ENCODE data around the gene SRR. TPM values are rescaled to one million over a fixed set of nuclear protein-coding genes. Genes with fewer than 3 reads are reported as not detected.
A peak's percentile ranks its signal among the peaks of the same experiment; 100 is the strongest.

The SRR gene
- total RNA-seq, 1 experiment from 2014 or later = 9.0 TPM

DNA sequence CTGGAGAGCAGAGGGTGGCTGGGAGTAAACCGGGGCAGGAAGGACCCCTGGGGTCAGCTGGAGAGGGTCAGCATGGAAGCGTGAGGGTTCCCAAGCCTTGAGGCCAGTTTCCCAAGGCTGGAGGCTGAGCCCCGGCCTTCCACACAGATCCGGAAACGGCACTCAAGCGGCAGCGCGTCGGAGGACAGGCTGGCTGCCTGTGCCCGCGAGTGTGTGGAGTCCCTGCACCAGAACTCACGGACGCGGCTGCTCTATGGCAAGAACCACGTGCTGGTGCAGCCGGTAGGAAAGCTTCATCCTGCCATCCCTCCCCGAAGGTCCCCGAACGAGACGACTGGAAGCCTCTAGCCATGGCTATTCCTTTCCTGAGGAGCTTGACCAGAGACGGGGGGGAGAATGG lies 59.6 kb downstream of the SRR start:
- no peak for DNase-seq (ENCODE audit: low read depth, low spot score)
- in situ Hi-C loops (cut with HindIII; ENCODE audit: low pct_unique_long_range_greater_than_20kb, low sequenced_read_pairs) = no loop called here

DNA sequence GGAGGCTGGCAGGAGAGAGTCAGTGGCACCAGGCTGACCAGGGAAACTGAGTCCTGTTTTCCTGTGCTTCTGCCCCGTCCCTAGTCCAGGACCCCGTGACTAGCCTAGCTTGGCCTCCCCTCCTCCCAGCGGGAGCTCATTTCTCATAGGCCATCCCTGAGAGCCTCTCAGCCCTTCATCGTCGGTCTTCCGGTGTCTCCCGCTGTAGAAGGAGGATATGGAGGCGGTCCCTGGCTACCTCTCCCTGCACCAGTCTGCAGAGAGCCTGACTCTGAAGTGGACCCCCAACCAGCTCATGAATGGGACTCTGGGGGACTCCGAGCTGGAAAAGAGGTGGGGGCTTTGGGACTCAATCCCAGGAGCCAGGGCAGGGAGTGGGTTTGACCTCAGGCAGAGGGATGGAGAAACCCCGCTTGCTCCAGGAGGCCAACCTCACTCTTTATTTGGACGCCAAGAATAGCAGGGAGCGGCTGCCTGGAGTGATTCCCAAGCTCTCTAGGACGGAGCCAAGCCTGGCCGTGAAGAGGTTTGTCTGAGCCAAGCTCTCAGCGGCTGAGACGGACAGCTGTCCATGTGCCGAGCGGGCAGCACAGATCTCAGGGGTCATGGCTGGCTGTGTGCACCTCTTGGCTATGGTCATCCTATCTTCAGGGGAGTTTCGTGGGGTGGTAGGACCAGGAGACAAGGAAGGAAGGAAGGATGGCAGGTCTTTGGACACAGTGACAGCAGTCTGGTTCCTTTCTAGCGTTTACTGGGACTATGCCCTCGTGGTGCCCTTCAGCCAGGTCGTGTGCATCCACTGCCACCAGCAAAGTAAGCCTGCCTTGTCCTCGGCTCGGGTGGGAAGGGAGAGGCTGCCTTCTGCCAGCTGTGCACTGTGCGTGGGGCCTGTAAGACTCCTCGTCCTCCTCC lies 60.4 kb downstream of the SRR start:
- in situ Hi-C loops (cut with HindIII; ENCODE audit: low pct_unique_long_range_greater_than_20kb, low sequenced_read_pairs) = no loop called here
- DNase-seq (ENCODE audit: low read depth, low spot score) = no peak

DNA sequence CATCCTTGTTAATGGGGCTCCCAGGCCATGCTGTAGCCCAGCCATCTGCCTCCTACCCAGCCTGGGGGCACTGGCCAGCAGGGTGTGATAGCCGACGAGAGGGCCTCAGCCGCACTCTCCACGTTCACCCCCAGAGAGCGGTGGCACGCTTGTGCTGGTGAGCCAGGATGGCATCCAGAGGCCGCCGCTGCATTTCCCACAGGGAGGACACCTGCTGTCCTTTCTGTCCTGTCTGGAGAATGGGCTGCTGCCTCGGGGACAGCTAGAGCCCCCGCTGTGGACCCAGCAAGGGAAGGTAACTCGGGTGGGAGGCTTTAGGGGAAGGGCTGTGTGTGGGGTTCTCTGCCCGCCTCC lies 61.0 kb downstream of the SRR start:
- in situ Hi-C loops (cut with HindIII; ENCODE audit: low pct_unique_long_range_greater_than_20kb, low sequenced_read_pairs) = no loop called here
- no peak for DNase-seq (ENCODE audit: low read depth, low spot score)

DNA sequence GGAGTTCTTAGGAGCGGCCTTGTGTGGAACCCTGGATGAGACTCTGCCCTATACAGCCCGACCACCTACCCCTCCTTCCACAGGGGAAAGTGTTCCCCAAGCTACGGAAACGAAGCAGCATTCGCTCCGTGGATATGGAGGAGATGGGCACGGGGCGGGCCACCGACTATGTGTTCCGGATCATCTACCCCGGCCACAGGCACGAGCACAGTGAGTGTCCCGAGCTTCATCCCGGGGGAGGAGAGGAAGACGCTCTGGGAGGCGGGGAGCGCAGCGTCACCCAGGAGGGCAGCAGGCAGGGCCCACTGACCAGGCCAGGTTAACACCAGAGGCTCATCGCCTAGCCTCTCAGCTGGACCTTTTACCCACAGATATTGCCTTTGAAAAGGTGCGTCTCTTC lies 61.4 kb downstream of the SRR start:
- DNase-seq (ENCODE audit: low read depth, low spot score) = no peak

DNA sequence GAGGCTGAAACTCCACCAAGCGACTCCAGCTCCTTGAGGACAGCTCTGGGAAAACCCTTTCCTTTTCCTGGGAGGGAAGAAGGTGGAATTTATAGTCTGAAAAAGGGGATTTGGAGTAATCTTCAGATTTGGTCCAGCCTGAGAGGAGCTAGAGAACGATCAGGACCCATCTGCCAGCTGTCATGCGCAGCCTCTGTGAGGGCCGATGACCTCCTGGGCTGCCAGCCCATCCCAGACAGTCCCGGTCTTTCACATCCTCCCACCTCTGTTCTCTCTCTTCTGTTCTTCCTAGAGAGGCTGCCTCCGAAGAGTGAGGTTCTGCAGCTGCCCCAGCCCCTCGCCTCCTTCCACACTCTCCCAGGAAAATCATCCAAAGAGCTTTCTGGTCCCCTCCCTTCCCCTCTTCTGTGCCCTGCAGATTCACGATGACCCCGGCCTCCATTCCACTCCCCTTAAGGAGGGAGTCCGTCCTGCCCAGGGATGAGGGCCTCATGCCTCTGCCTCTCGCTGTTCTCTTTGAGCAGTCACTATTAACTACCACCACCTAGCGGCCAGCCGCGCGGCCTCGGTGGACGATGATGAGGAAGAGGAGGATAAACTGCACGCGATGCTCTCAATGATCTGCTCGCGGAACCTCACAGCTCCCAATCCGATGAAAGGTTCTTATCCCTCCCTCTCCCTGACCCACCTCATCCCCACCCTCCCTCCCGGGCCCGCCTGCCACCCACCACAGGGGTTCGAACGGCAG lies 63.2 kb downstream of the SRR start:
- peak; percentile 49 for DNase-seq (ENCODE audit: low read depth, low spot score)
- in situ Hi-C loops (cut with HindIII; ENCODE audit: low pct_unique_long_range_greater_than_20kb, low sequenced_read_pairs) = no loop called here

More for the DNA sequence above, 61.4 kb downstream of the SRR start:
- in situ Hi-C loops (cut with HindIII; ENCODE audit: low pct_unique_long_range_greater_than_20kb, low sequenced_read_pairs) = no loop called here

DNA sequence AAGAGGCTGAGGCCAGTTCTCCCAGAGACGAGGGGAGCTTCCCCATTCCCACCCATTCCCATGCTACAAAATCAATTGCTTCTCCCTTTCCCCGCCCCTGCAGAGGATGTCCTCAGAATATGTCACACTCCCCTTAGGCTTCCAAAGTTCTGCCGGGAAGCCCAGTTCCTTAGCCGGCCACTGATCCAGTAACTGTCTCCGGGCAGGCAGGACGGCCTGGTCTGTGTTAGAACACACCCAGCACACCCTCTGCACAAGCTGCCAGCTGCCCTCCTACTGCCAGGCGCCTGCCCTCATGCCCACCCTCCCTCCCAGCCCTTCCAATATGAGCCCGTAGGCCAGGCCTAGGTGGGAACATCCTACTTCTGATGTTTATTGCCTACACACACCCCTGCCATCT lies 64.6 kb downstream of the SRR start:
- in situ Hi-C loops (cut with HindIII; ENCODE audit: low pct_unique_long_range_greater_than_20kb, low sequenced_read_pairs) = no loop called here

DNA sequence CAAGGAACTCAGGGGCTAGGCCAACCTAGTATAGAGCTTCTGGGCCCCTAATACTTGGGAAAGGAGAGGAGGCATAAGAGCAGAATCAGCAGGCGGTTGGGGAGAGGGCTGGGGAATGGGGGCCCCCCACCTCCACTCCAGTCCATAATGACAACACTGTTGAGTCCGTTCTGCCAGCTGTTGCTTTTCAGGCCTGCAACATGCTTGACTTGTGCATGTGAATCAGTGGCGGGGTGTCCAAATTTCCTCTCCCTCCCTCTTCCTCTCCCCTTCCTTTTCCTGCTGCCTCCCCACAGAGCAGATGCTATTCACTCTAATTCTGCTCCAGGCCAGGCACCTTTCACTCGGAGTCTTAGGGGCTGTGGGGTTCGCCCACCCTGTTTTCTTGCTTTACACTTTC lies 65.3 kb downstream of the SRR start:
- in situ Hi-C loops (cut with HindIII; ENCODE audit: low pct_unique_long_range_greater_than_20kb, low sequenced_read_pairs) = no loop called here
- no peak for DNase-seq (ENCODE audit: low read depth, low spot score)

More for the DNA sequence above, 64.6 kb downstream of the SRR start:
- DNase-seq (ENCODE audit: low read depth, low spot score) = no peak

DNA sequence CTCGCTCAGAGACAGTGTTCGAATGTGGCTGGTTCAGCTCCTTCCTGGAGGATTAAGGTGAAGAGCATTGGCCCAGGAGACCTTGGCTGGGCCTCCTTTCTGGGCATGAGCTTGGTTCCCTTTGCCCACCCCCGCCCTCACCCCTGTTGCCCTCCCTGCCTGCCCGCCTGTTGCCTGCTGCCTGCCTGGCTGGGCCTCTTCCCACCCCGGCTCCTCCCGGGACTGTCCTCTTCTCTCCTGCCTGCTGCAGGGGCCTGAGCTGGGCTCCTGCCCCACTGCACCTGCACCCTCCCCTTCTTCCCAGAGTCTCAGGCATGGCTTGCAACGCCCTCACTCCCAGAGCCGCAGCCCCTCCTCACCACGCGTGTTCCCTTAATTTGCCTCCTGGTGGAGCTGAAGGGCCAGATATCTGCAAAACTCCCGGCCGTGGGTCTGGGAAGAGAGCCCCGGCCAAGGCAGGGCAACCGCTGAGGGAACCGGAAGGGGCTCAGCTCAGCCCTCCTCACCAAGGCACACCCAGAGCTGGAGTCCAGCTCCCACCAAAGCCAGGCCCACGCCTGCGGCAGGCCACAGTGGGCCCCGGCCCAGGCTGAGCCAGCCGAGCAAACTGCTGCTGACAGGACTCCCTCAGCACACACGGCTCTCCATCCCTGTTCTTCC lies 65.9 kb downstream of the SRR start:
- DNase-seq (ENCODE audit: low read depth, low spot score) = no peak
- in situ Hi-C loops (cut with HindIII; ENCODE audit: low pct_unique_long_range_greater_than_20kb, low sequenced_read_pairs) = no loop called here

DNA sequence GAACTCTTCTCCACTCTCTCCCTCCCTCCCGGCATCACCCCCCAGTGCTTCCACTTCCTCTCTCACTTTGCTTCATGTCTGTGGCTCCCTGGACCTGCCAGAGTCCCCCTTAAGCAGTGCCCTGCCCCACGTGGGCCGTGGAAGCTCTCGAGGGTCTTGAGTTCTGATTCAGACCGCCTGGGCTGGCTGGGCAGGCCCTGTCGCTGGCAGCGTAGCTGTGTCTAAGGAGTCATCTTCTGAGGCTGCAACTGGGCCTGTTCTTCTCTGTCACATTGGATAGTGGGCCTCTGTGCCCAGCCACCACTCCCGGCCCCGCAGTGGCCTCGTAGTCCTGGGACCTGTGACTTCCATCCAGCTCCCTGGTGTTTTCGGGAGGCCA lies 66.5 kb downstream of the SRR start:
- in situ Hi-C loops (cut with HindIII; ENCODE audit: low pct_unique_long_range_greater_than_20kb, low sequenced_read_pairs) = no loop called here

DNA sequence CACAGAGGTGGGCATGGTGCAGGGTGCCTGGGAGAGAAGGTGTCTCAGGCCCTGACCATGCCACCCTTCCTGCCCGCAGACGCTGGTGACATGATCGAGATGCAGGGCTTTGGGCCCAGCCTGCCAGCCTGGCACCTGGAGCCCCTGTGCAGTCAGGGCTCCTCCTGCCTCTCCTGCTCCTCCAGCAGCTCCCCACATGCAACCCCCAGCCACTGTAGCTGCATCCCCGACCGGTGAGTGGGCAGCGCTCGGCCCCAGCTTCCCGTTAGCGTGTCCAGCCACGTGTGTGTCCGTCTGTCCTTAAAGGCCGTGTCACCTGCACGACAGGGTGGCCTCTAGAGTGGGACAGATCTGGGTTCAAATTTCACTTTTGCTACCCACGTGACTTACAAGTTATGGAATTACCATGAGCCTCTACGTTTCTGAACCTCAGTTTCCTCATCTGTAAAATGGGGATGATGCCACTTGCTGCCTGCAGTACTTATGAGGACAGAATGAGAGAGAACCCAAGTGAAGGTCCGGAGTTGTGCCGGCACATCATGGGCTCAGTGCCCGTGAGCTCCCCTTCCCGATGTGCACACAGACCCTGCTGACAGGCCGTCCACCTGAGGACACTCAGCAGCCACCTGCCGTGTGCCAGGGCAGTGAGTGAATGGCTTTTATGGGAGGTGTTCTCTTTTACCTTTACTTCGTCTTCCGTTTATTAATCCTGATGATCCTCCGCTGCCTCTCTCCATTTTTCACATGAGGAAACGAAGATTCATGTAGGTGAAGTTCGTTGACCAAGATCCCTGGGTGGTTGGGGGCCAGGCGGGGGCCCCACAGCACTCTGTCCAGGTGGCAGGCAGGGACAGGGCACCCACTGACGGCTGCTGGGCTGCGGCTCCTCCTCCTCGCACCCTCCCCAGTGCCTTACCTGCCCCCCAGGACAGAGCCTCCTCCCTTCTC lies 67.7 kb downstream of the SRR start:
- DNase-seq (ENCODE audit: low read depth, low spot score) = no peak

More for the DNA sequence above, 66.5 kb downstream of the SRR start:
- no peak for DNase-seq (ENCODE audit: low read depth, low spot score)

DNA sequence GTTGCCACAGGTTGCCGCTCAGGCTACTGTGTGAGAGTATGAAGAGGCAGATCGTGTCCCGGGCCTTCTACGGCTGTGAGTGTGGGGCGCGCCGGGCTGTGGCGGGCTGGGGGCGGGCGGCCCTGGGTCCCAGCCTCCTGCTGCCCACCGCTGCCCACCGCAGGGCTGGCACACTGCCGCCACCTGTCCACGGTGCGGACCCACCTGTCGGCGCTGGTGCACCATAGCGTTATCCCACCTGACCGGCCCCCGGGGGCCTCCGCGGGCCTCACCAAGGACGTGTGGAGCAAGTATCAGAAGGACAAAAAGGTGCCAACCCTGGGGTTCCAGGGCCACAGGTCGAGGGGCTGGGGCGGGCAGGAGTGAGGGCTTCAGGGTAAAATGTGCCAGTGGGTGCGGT lies 68.4 kb downstream of the SRR start:
- in situ Hi-C loops (cut with HindIII; ENCODE audit: low pct_unique_long_range_greater_than_20kb, low sequenced_read_pairs) = no loop called here
- DNase-seq (ENCODE audit: low read depth, low spot score) = no peak

More for the DNA sequence above, 67.7 kb downstream of the SRR start:
- in situ Hi-C loops (cut with HindIII; ENCODE audit: low pct_unique_long_range_greater_than_20kb, low sequenced_read_pairs) = no loop called here

DNA sequence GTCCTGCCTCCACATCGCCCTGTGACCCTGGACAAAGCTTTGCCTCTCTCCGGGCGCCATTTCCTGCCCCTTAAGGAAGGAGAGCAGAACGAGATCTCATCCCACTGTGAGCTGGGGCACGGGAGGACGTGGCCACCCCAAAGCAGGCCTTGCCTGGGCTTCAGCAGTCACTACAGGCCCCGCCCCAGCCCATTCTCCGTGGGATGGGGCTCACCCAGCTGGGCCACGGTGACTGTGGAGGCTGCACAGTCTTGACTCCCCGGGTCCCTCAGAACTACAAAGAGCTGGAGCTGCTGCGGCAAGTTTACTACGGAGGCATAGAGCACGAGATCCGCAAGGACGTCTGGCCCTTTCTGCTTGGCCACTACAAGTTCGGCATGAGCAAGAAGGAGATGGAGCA lies 68.9 kb downstream of the SRR start:
- DNase-seq (ENCODE audit: low read depth, low spot score) = no peak
- in situ Hi-C loops (cut with HindIII; ENCODE audit: low pct_unique_long_range_greater_than_20kb, low sequenced_read_pairs) = no loop called here

DNA sequence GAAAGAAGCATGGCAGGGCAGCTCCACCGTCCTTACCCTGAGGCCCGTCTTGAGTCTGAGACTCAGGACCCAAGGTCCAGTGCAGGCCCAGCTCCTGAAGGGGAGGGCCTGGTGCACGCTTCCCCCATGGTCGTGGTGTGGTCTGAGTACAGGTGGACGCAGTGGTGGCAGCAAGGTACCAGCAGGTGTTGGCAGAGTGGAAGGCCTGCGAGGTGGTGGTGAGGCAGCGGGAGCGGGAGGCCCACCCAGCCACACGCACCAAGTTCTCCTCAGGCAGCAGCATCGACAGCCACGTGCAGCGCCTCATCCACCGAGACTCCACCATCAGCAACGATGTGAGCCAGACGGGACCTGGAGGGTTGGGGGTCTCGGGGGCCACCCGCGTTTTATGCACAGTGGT lies 69.4 kb downstream of the SRR start:
- DNase-seq (ENCODE audit: low read depth, low spot score) = no peak
- in situ Hi-C loops (cut with HindIII; ENCODE audit: low pct_unique_long_range_greater_than_20kb, low sequenced_read_pairs) = no loop called here

Small RNA genes lying within 50 kb of the gene (small RNA-seq; reads per million reads assigned to genes)
- gene AC006435.3 (0 reads per million in 2 experiments), gene SNORD91A (200 to 926 reads per million in 2 experiments), gene SNORD91B (19.1 to 278 reads per million in 2 experiments)

Other genes starting within 250 kb of the SRR start
- gene HIC1, start 248.8 kb upstream of the SRR start, total RNA-seq (2014; rRNA removed; shearing (Covaris generic)) = 0.48 and 0.69 TPM in 2 replicates
- 10.0 and 14.8 TPM in 2 replicates for gene SMG6, start 165 bp upstream of the SRR start, total RNA-seq (2014; rRNA removed; shearing (Covaris generic))
- 55.6 and 57.1 TPM in 2 replicates for gene TSR1, start 32.5 kb downstream of the SRR start, total RNA-seq (2014; rRNA removed; shearing (Covaris generic))
- 32.3 and 33.5 TPM in 2 replicates for gene SGSM2, start 33.6 kb downstream of the SRR start, total RNA-seq (2014; rRNA removed; shearing (Covaris generic))
- 8.8 and 10.5 TPM in 2 replicates for gene MNT, start 97.1 kb downstream of the SRR start, total RNA-seq (2014; rRNA removed; shearing (Covaris generic))
- gene METTL16, start 207.9 kb downstream of the SRR start, total RNA-seq (2014; rRNA removed; shearing (Covaris generic)) = 31.8 and 32.4 TPM in 2 replicates

All from SK-MEL-5 (cell line).